HG03378 (cell line): Measurements from ENCODE around the gene GALK1.

Source experiments
- ATAC-seq: cut with Tn5 transposase; IDR thresholded peaks from one replicate; pipeline ENCODE4 v1.9.1; 2021; ENCODE audit warnings: mild to moderate bottlenecking, moderate library complexity; ENCODE audit not compliant: unreplicated experiment

The GALK1 gene

DNA sequence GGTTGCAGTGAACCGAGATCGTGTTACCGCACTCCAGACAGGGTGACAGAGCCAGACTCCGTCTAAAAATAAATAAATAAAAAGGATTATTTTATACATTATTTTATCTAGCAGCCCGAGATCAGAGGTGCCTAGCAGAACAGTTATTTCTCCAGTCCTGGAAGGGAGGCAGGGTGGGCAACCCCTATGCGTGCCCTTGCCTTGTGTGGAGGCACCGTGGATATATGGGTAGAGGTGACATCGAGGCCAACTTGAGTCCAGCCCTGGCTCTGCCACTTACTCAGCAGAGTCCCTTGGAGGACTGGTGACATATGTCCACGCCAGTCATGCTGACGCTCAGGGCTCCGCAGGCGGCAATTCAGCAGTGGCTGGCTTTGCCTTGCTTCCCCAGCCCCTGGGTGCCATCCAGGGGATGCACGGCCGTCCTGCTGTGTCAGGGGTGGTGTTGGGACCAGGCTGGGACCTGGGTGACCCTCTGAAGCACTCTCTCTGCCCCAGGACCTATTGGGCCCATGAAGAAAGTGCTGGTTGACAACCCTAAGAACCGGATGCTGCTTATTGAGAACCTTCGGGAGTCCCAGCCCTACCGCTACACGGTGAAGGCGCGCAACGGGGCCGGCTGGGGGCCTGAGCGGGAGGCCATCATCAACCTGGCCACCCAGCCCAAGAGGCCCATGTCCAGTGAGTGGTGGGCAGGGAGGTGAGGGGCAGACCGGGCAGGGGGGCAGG, 13.2 kb downstream of the GALK1 start:
- no peak for ATAC-seq

DNA sequence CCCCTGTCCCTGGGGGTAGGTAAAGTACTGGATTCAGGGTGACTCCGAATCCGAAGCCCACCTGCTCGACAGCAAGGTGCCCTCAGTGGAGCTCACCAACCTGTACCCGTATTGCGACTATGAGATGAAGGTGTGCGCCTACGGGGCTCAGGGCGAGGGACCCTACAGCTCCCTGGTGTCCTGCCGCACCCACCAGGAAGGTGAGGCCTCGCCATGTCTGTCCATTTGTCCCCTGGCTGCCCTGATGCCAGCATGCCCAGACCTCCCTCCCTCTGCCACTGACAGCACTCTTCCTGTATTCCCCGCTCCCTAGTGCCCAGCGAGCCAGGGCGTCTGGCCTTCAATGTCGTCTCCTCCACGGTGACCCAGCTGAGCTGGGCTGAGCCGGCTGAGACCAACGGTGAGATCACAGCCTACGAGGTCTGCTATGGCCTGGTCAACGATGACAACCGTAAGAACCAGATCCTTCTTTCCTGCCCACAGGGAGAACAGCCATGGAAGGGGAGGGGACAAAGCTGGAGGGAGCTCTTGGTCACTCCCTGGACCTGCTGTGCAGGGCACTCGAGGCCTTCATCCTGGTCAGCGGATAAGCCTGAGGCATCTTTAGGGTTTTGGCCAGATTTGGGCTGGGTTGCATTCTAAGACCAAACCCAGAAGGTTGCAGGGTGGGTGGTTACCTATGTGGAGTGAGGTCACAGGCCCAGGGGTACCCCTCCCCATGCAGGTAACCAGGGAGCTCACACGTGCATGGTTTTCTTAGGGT, 14.2 kb downstream of the GALK1 start:
- no peak for ATAC-seq

GRCh38 chr17:75749545-75750389, 15.2 kb downstream of the GALK1 start:
- no peak for ATAC-seq

GRCh38 chr17:75748706-75749105, 16.3 kb downstream of the GALK1 start:
- no peak for ATAC-seq

DNA sequence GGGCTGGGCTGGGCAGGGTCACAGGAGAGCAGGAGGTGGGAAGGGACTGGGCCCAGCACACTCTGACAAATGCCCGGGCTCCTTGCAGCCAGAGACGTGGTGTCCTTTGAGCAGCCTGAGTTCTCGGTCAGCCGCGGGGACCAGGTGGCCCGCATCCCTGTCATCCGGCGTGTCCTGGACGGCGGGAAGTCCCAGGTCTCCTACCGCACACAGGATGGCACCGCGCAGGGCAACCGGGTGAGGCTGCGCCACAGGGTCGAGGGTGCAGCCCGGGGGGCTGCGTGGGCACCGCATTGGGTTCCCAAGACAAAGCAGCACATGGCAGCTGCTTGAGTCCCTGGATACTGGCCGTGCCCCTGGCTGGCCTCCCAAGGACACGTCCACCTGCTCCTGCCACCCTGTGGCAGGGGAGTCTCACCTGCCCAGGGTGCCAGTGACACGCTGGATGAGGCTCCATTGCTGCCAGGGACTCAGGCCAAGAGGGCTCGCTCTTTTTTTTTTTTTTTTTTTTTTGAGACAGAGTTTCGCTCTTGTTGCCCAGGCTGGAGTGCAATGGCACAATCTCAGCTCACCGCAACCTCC, 21.3 kb downstream of the GALK1 start:
- no peak for ATAC-seq

DNA sequence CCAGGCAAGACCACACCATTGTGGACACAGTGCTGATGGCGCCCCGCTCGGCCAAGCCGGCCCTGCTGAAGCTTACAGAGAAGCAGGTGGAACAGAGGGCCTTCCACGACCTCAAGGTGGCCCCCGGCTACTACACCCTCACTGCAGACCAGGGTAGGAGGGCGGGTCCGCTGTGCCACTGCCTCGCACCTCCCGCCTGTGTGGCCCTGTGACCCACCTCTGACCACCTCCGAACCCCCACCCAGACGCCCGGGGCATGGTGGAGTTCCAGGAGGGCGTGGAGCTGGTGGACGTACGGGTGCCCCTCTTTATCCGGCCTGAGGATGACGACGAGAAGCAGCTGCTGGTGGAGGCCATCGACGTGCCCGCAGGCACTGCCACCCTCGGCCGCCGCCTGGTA, 22.7 kb downstream of the GALK1 start:
- no peak for ATAC-seq

DNA sequence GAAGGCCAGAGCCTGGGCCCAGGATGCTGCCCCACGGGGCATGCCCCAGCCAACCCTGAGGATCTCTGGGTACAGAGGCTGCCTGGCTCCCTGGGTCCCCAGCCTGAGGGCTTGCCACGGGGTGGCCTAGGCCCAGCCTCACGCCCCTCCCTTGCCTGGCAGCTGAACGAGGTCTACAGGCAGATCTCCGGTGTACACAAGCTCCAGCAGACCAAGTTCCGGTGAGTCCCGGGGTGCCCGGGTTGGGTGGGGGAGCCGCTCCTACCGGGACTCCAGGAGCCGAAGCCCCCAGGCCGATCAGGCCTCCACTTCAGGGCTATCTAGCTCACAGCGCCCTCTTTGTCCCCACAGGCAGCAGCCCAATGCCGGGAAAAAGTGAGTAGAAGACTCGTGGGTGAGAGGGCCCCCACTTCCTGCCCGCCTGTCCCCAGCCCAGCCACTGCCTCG, 24.3 kb downstream of the GALK1 start:
- ATAC-seq, result no peak

- ATAC-seq, result no peak
Measured at GRCh38 chr17:75740215-75740614, 24.8 kb downstream of the GALK1 start.

DNA sequence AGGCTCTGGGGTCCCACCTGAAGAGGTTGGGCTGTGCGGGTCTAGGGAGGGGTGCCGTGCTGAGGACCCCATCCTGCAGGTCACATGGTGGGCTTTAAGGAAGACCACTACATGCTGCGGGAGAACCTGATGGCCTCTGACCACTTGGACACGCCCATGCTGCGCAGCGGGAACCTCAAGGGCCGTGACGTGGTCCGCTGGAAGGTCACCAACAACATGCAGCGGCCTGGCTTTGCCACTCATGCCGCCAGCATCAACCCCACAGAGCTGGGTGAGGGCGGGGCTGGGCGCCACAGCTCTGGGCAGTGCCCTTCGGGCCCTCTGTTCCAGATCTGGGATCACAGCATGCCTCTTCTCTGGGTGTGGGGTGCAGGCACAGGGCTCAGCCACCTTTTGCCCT, 25.2 kb downstream of the GALK1 start:
- no peak for ATAC-seq

DNA sequence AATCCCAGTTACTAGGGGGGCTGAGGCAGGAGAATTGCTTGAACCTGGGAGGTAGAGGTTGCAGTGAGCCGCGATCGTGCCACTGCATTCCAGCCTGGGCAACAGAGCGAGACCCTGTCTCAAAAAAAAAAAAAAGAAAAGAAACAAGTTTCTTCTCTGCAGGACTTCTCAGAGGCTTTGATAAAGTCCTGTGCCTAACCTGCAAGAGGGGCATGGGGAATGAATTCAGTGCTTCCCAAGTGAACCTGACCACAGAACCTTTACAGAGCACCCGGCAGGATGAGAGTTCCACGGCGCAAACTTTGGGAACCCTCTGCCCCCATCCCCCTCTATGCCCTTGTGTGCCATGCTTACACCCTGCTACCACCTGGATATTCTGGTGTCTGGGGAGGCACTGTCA, 25.8 kb downstream of the GALK1 start:
- no peak for ATAC-seq

DNA sequence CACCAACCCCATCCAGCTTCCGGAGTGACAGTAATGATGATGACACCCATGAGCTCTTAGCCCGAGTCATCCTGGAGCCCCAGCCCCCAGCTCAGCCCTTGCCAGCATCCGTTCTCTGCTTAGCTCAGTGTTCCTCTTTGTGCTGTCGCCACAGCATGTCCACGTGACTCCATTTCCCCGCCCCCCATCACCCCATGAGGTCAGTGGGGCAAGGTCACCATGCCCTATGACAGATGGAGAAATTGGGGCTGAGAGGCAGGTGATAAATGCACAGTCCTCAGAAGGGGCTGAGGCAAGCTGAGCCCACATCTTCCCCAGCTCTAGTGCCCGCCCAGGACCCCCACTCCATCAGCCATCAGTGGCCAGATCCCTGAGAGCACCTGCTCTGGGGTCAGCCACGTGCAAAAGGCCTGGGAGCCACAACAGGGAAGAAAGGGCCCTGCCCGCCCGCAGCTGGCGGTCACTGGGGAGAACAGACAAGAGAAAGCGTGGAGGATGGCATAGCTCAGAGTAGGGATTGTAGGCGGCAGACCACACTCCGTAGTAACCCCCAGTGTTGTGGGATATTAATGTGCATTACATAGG, 26.7 kb downstream of the GALK1 start:
- no peak for ATAC-seq

- no peak for ATAC-seq
Measured at GRCh38 chr17:75737133-75737962, 27.6 kb downstream of the GALK1 start.

DNA sequence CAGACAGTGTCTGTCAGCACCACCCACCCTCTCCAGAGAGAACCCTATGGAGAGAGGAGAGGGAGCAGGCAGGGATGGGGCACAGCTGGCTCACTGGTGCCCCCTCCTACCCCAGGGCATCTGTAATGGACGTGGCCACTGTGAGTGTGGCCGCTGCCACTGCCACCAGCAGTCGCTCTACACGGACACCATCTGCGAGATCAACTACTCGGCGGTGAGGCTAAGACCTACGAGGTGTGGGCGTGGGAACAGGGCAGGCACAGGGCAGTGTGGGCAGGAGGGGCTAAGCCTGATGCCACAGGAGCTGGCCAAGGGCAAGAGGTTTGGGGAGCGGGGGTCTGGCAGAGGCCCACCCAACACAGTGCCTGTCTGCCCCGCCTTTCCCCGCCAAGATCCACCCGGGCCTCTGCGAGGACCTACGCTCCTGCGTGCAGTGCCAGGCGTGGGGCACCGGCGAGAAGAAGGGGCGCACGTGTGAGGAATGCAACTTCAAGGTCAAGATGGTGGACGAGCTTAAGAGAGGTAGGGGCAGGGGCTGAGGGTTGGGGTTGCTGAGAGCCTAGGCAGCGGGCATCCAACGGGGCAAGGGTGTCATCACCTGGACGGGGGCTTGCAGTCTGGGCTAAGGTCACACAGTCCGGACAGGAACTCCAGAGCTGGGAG, 28.7 kb downstream of the GALK1 start:
- no peak for ATAC-seq

- ATAC-seq, result no peak
Measured at GRCh38 chr17:75734674-75735294, 30.2 kb downstream of the GALK1 start.

DNA sequence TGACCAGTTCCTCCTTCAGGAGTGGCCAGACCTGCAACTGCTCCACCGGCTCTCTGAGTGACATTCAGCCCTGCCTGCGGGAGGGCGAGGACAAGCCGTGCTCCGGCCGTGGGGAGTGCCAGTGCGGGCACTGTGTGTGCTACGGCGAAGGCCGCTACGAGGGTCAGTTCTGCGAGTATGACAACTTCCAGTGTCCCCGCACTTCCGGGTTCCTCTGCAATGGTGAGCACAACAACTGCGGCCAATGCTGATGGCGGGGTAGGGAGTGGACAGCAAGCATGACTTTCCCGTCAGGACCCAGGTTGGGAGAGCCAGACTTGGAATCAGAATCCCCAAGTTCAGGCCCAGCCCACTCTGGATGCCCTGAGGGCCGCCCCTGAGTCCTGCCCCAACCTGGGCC, 31.5 kb downstream of the GALK1 start:
- ATAC-seq, result no peak

DNA sequence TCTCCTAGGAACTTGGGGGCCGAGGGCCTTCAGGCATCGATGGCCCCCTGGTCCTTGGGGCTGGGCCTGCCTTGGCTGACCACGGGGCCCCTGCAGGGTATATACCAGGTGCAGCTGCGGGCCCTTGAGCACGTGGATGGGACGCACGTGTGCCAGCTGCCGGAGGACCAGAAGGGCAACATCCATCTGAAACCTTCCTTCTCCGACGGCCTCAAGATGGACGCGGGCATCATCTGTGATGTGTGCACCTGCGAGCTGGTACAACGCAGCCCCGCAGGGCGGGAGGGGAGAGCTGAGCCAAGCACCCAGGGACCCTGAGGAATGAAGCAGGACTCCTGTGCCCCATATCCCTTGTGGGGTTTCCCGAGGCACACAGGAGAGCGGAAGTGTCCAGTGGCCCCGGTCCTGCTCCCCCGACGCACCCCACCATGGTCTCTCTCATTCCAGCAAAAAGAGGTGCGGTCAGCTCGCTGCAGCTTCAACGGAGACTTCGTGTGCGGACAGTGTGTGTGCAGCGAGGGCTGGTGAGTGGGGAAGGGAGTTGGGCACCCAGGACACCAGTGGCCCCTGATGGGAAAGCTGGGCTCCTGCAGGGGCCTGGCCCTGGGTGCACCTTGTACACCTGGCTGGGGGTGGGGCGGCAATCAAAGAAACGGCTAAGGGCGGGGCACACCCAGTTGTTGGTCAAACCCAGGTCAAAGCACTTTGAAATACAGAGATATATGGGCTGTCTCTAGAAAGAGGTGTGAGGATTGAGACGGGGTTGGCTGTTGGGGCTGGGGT, 33.1 kb downstream of the GALK1 start:
- no peak for ATAC-seq

DNA sequence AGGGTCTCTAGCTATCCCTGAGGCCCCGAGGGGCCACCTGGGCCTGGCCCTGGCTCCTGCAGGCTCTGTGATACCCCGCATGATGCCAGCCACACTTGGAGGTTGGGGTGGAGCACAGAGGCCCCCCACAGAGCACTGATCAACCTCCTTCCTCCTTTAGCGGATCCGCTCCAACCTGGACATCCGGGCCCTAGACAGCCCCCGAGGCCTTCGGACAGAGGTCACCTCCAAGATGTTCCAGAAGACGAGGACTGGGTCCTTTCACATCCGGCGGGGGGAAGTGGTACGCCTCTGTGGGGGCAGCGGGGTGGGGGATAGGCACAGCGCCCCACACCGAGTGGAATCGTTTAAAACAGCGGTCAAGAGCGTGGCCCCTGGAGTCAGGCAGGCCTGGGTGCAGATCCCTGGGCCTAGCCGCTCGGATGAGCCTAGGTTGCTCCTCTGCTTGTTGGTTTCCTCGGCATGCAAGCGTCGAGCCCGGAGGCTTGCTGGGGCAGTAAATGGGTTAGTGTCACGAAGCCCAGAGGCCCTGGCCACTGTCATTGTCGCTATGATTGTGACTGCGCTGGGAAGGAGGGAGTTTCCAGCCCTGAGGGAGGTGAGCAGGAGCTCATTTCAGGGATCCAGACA, 33.8 kb downstream of the GALK1 start:
- ATAC-seq, result no peak

GRCh38 chr17:75730065-75730464, 34.9 kb downstream of the GALK1 start:
- ATAC-seq, result no peak
